Ectodermal cell (in vitro differentiated cells): Measurements from ENCODE around the gene CHAF1B.

Experiments used
- H3K27ac ChIP-seq: 2 replicates; pipeline ENCODE4 v1.7.0; 2013; ENCODE audit warnings: mild to moderate bottlenecking, low read depth, low read length; ENCODE audit not compliant: insufficient read depth, poor library complexity, severe bottlenecking
- H3K27me3 ChIP-seq: 2 replicates; pipeline ENCODE4 v1.7.0; 2013; ENCODE audit warnings: mild to moderate bottlenecking, low read length; ENCODE audit not compliant: insufficient read depth, control insufficient read depth, poor library complexity, severe bottlenecking
- H3K36me3 ChIP-seq: one replicate; pipeline ENCODE4 v1.7.0; 2013; ENCODE audit warnings: low read length; ENCODE audit not compliant: control insufficient read depth, insufficient read depth
- H3K4me1 ChIP-seq: one replicate; pipeline ENCODE4 v1.7.0; 2013; ENCODE audit warnings: low read length; ENCODE audit not compliant: control insufficient read depth, insufficient read depth
- H3K4me3 ChIP-seq: 2 replicates; pipeline ENCODE4 v1.7.0; 2013; ENCODE audit warnings: low read depth, low read length, control low read depth; ENCODE audit not compliant: insufficient read depth
- H3K9me3 ChIP-seq: 2 replicates; pipeline ENCODE4 v1.7.0; 2013; ENCODE audit warnings: mild to moderate bottlenecking, low read length, moderate library complexity; ENCODE audit not compliant: control insufficient read depth
- WGBS, 2 experiments: methylation state at CpG; one replicate each; pipeline ENCODE4 v1.1.7; 2013; ENCODE audit warnings: missing lambda C conversion rate in 2 of 2; 5-methylcytosine and 5-hydroxymethylcytosine counted together

CHAF1B gene

DNA sequence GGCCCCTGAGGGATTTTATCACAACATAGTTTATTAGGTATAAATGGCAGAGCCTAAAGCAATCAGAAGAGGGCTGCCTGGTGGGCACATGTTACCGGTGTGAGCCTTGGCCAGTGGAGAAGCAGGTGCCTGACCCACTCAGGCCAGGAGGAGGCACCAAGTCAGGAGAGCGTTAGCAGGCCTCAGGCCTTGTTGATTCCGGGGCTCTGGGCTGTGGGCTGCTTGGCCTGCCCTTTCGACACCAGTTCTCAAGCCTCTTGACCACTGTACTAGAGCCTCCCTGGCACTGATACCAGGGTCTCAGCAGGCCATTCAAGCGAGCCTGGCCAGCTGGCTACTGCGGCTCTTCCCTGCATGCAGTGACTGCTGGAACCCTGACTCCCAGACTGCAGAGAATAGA lies 73.9 kb downstream of the CHAF1B start:
- Histone ChIP-seq H3K36me3 (no peaks in the 10 kb centered on the region), H3K27ac (no peak overlapping the region), H3K4me3 (no peak overlapping the region), H3K27me3 (no peaks in the 10 kb centered on the region), H3K9me3 (no peaks in the 10 kb centered on the region), H3K4me1 (peaks cover 8% of the 10 kb centered on the region)
- WGBS, 2 experiments, result 92 to 96% methylated on average over 6 of the region's 6 CpGs

DNA sequence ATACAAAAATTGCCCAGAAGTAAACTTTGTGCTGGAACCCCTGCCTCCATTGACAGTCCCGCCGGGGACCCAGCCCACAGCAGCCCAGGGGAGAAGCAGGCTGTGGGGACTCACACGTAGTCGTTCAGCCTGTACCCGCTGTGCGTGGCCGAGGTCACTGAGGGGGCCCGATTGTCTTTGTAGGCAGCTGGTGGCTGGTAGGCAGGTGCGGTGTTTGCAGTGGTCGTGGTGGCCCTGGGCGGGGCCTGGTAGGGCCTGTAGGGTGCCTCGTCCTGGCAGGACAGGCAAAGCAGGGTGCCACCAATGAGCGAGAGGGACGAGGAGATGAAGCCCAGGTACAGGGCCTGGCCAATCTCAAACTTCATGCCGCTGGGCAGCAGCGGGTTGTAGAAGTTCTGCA lies 75.7 kb downstream of the CHAF1B start:
- Histone ChIP-seq H3K27me3 (no peaks in the 10 kb centered on the region), H3K9me3 (no peaks in the 10 kb centered on the region), H3K36me3 (no peaks in the 10 kb centered on the region), H3K4me3 (no peak overlapping the region), H3K4me1 (no peaks in the 10 kb centered on the region), H3K27ac (no peak overlapping the region)
- WGBS, 2 experiments, result 92 to 93% methylated on average over 16 of the region's 16 CpGs

DNA sequence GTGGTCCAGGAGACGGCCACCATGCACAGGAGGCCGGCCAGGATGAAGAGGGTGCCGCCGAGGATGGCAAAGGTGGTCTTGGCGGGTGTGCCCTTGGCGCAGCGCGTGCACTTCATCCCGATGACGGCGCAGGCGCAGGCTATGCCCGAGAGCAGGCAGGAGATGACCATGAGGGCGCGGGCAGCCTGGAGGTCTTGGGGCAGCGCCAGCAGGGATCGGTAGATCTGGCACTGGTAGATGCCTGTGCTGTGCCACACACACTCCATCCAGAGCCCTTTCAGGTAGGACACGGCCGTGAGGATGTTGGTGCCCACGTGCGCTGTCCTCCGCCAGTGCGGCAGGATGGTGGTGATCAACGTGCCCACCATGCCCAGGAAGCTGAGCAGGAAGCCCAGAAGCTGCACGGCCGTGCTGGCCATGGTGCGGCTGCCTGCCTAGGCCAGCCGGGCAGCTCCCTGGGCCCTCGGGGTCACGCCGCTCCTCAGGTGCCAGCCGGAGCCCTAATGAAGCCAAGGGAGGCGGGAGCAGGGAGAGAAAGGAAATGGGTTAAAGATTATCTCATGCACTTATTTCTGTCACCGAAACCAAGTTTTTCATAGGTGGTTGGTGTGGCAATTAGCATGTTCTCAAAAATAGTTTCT lies 76.2 kb downstream of the CHAF1B start:
- 92 to 94% methylated on average over 34 of the region's 34 CpGs for WGBS, 2 experiments
- H3K4me3 ChIP-seq, result no peak overlapping the region

DNA sequence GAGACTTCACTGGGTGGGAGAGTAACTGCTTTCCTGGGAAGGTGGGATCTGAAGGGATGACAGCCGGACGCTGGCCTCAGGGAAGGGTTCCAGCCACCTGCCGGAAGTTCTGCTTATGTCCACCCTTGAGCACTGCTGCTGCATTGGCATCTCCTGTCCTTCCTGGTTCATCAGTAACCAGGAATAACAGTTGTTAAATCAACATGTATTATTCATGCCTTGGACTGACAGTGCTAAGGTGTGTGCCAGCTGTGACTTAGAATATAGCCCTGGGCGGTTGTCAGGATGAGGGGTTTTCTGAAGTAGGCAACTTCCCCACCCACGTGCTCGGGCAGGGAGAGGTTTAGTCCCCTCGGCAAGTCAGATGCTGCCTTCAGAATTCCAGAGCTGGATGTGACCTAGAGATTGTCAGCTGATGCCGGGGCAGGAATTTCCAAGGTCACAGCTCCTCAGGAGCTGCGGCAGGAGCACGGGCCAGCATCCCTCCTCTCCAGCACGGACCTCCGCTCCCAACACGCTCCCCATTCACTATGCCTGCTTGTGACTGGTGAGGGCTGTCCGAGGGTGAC lies 76.8 kb downstream of the CHAF1B start:
- Histone ChIP-seq H3K4me1 (no peaks in the 10 kb centered on the region), H3K36me3 (no peaks in the 10 kb centered on the region)
- WGBS, 2 experiments, result 72 to 78% methylated on average over 14 of the region's 14 CpGs

More for the DNA sequence above, 76.2 kb downstream of the CHAF1B start:
- H3K27me3 ChIP-seq, result no peaks in the 10 kb centered on the region
- H3K27ac ChIP-seq, result no peak overlapping the region
- no peaks in the 10 kb centered on the region for H3K36me3 ChIP-seq
- no peaks in the 10 kb centered on the region for H3K4me1 ChIP-seq
- no peaks in the 10 kb centered on the region for H3K9me3 ChIP-seq

DNA sequence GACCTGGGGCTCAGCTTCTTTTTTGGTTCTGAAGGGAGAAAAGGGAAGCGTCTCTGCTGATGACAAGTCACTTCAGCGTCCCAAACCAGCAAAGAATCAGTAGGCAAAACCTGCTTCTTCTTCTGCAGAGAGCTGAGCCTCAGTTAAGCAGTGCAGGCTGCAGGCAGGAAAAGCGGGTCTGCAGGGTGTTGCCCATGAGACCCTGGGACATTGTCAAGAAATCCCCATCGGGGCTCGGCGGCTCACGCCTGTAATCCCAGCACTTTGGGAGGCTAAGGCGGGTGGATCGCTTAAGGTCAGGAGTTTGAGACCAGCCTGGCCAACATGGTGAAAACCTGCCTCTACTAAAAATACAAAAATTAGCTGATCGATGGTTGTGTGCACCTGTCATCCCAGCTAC lies 78.0 kb downstream of the CHAF1B start:
- 87 to 88% methylated on average over 10 of the region's 10 CpGs for WGBS, 2 experiments
- Histone ChIP-seq H3K36me3 (no peaks in the 10 kb centered on the region), H3K4me3 (no peak overlapping the region), H3K27me3 (no peaks in the 10 kb centered on the region), H3K4me1 (no peaks in the 10 kb centered on the region), H3K9me3 (no peaks in the 10 kb centered on the region), H3K27ac (no peak overlapping the region)

More for the DNA sequence above, 76.8 kb downstream of the CHAF1B start:
- H3K27ac ChIP-seq, result no peak overlapping the region
- H3K27me3 ChIP-seq, result no peaks in the 10 kb centered on the region
- no peaks in the 10 kb centered on the region for H3K9me3 ChIP-seq
- H3K4me3 ChIP-seq, result no peak overlapping the region

DNA sequence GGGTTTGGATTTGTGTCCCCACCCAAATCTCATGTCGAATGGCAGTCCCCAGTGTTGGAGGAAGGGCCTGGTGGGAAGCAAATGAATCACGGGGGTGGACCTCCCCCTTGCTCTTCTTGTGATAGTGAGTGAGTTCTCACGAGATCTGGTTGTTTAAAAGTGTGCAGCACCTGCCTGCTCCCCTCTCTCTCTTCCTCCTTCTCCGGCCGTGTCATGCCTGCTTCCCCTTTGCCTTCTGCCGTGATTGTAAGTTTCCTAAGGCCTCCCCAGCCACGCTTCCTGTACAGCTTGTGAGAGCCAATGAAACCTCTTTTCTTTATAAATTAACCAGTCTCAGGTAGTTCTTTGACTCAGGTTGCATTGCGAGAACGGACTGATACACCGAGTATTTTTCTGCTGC lies 78.8 kb downstream of the CHAF1B start:
- H3K27ac ChIP-seq, result no peak overlapping the region
- no peaks in the 10 kb centered on the region for H3K27me3 ChIP-seq
- H3K4me1 ChIP-seq, result no peaks in the 10 kb centered on the region
- H3K36me3 ChIP-seq, result no peaks in the 10 kb centered on the region
- 88 to 89% methylated on average over 10 of the region's 10 CpGs for WGBS, 2 experiments
- no peaks in the 10 kb centered on the region for H3K9me3 ChIP-seq
- H3K4me3 ChIP-seq, result no peak overlapping the region

DNA sequence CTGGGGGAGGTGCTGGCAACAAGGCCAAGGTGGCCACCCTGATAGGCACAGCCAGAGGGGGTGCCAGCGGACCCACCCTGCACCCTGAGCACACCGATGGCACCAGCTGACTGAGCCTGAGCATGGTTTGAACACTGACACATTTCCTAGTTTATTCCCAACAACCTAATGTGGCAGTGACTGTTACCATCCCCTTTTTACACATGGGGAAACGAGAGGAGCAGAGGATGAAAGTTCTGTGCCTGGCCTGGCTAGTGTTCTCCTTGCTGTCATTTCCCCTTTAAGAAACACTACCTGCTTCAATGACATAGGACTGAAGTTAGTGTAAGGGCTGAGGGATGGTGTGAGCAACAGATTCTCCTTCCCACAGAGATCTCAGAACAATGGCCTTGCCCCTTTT lies 79.4 kb downstream of the CHAF1B start:
- 87 to 93% methylated on average over 3 of the region's 3 CpGs for WGBS, 2 experiments
- Histone ChIP-seq H3K27ac (no peak overlapping the region), H3K36me3 (no peaks in the 10 kb centered on the region), H3K4me3 (no peak overlapping the region), H3K27me3 (no peaks in the 10 kb centered on the region), H3K4me1 (no peaks in the 10 kb centered on the region), H3K9me3 (no peaks in the 10 kb centered on the region)

DNA sequence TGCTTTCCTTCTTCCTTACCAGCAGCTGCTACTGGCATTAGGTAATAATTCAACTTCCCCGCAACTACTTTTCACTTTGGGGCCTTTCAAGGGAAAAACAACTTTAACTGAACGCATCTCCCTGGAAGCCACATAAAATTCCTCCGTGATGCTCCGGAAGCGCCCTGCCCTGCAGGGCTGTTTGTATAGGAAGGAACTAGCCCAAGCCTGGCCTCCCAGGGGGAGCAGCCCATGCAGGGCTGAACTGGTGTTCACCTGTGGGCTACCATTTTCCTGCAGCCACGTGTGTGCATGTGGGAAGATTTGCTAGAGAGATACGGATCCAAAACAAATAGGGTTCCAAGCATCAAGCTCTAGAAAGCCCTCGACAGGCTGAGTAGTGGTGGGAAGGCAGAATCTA lies 80.3 kb downstream of the CHAF1B start:
- H3K27ac ChIP-seq, result no peak overlapping the region
- no peaks in the 10 kb centered on the region for H3K9me3 ChIP-seq
- no peaks in the 10 kb centered on the region for H3K27me3 ChIP-seq
- H3K4me3 ChIP-seq, result no peak overlapping the region
- no peaks in the 10 kb centered on the region for H3K4me1 ChIP-seq
- WGBS, 2 experiments, result 84 to 90% methylated on average over 8 of the region's 8 CpGs
- no peaks in the 10 kb centered on the region for H3K36me3 ChIP-seq

DNA sequence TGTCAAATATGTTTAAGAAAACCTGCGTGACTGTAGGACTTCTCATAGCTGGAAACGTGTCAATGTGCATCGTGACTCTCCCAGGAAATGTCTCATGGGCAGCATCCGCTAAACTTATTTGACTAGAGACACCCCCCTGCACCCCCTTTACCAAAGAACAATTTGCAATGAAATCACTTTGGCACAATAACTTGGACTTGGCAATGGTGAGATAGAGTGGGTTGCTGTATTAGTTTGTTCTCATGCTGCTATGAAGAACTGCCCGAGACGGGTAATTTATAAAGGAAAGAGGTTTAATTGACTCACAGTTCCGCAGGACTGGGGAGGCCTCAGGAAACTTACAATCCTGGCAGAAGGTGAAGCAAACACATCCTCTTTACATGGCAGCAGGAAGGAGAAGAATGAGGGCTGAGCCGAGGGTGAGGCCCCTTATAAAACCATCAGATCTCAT lies 80.9 kb downstream of the CHAF1B start:
- Histone ChIP-seq H3K36me3 (no peaks in the 10 kb centered on the region), H3K4me1 (no peaks in the 10 kb centered on the region), H3K9me3 (no peaks in the 10 kb centered on the region), H3K27me3 (no peaks in the 10 kb centered on the region), H3K27ac (no peak overlapping the region), H3K4me3 (no peak overlapping the region)
- 94 to 96% methylated on average over 8 of the region's 8 CpGs for WGBS, 2 experiments
